Stimulated activated CD8-positive, alpha-beta memory T cell treated with anti-CD3 and anti-CD28 coated beads, Interleukin-15, amount 100 ng/mL, for 1 hour (primary cell): ENCODE results near the gene ATP2A2.
A peak's percentile ranks its signal among the peaks of the same experiment; 100 is the strongest.
"Not testable (repeated sequence)": the region's sequence is repeated elsewhere in the genome, so short reads cannot be mapped to it uniquely, and the experiment has no call there.

Experiments used
- DNase-seq: peaks from one replicate; pipeline ENCODE4 v3.0.0-alpha.2; 2020; ENCODE audit warnings: low read depth

The ATP2A2 gene

GRCh38 chr12:110280779-110281548 lies at the start of gene ATP2A2:
ATP2A2 (plus strand) TSS chr12:110281247; CDS start chr12:110281790, 543 bp downstream.
- peak; percentile 66 for DNase-seq

- no peak for DNase-seq
These were observed 47.7 kb upstream of the ATP2A2 start for GRCh38 chr12:110233212-110233903.

GRCh38 chr12:110234331-110234751 lies 46.7 kb upstream of the ATP2A2 start:
- no peak for DNase-seq

- no peak for DNase-seq
These were observed 46.3 kb upstream of the ATP2A2 start for GRCh38 chr12:110234755-110235154.

GRCh38 chr12:110235383-110235782 lies 45.7 kb upstream of the ATP2A2 start:
- no peak for DNase-seq

GRCh38 chr12:110243227-110243626 lies 37.8 kb upstream of the ATP2A2 start:
- DNase-seq: no peak

- no peak for DNase-seq
These were observed 36.7 kb upstream of the ATP2A2 start for GRCh38 chr12:110244372-110244771.

- no peak for DNase-seq
These were observed 36.2 kb upstream of the ATP2A2 start for GRCh38 chr12:110244829-110245228.

GRCh38 chr12:110245369-110245772 lies 35.7 kb upstream of the ATP2A2 start:
- peak; percentile 17 for DNase-seq

- no peak for DNase-seq
These were observed 34.3 kb upstream of the ATP2A2 start for GRCh38 chr12:110246636-110247339.

GRCh38 chr12:110247340-110248095 lies 33.5 kb upstream of the ATP2A2 start:
- DNase-seq: no peak

- DNase-seq: no peak
These were observed 33.0 kb upstream of the ATP2A2 start for GRCh38 chr12:110248096-110248447.

GRCh38 chr12:110249105-110249504 lies 31.9 kb upstream of the ATP2A2 start:
- DNase-seq: no peak

GRCh38 chr12:110249716-110250225 lies 31.3 kb upstream of the ATP2A2 start:
- DNase-seq: no peak

- DNase-seq: no peak
These were observed 29.7 kb upstream of the ATP2A2 start for GRCh38 chr12:110251381-110251780.

GRCh38 chr12:110252716-110253115 lies 28.3 kb upstream of the ATP2A2 start:
- no peak for DNase-seq

- no peak for DNase-seq
These were observed 27.9 kb upstream of the ATP2A2 start for GRCh38 chr12:110253176-110253575.

GRCh38 chr12:110254971-110255540 lies 26.0 kb upstream of the ATP2A2 start:
- no peak for DNase-seq

- DNase-seq: not testable (repeated sequence)
These were observed 25.1 kb upstream of the ATP2A2 start for GRCh38 chr12:110255890-110256456.

GRCh38 chr12:110256780-110257431 lies 24.1 kb upstream of the ATP2A2 start:
- DNase-seq: no peak

GRCh38 chr12:110258466-110258865 lies 22.6 kb upstream of the ATP2A2 start:
- DNase-seq: no peak
